ENCODE results near the gene IFNA13. TPM values are rescaled to one million over a fixed set of nuclear protein-coding genes. Genes with fewer than 3 reads are reported as not detected.
"Not testable (repeated sequence)": the region's sequence is repeated elsewhere in the genome, so short reads cannot be mapped to it uniquely, and the experiment has no call there.

IFNA13 gene
- total and polyA plus RNA-seq, 2 experiments from 2014 or later, result not detected

GRCh38 chr9:21381448-21382339 is 13.8 kb upstream of the IFNA13 start:
- H3K4me3 ChIP-seq, result no peak overlapping the region
- H3K27me3 Mint-ChIP-seq (ENCODE audit: insufficient read depth, low read depth, poor library complexity), result no peaks in the 10 kb centered on the region
- no peak overlapping the region; the same call in 1 of the 2 replicates for H3K4me2 ChIP-seq
- no peaks in the 10 kb centered on the region for H4K20me1 ChIP-seq (replicated peaks; ENCODE audit: insufficient read depth)
- ATAC-seq (peak; percentile 97), DNase-seq (ENCODE audit: low spot score) (peak; percentile 69)
- no peaks in the 10 kb centered on the region for H3K36me3 Mint-ChIP-seq (ENCODE audit: low read depth)
- H3K27me3 ChIP-seq (ENCODE audit: insufficient read depth), result no peaks in the 10 kb centered on the region
- no peaks in the 10 kb centered on the region for H3K36me3 ChIP-seq (ENCODE audit: insufficient read depth)
- H3K9me2 ChIP-seq (ENCODE audit: insufficient read depth), result no peaks in the 10 kb centered on the region
- no peak overlapping the region for H3K4me3 Mint-ChIP-seq
- H3K4me1 ChIP-seq (ENCODE audit: insufficient read depth), result 0 out of 2 replicates have a peak, but pooled peaks cover 8% of the 10 kb centered on the region
- no peaks in the 10 kb centered on the region for H3K79me2 ChIP-seq (replicated peaks; ENCODE audit: insufficient read depth)
- H2AFZ ChIP-seq, result no peak overlapping the region
- no peaks in the 10 kb centered on the region for H3K9me3 Mint-ChIP-seq
- TF ChIP-seq ZNF331 (CRISPR knock-in tag; IDR thresholded peaks at IDR 0.05; ENCODE audit: low read depth) (no peak), POLR2AphosphoS5 (IDR thresholded peaks at IDR 0.05; ENCODE audit: low read depth) (no peak), STAT1 (IDR thresholded peaks at IDR 0.05; ENCODE audit: unreplicated experiment) (no peak), EZH2 (IDR thresholded peaks at IDR 0.05; ENCODE audit: low read depth, unreplicated experiment) (no peak)
- TF ChIP-seq, protein P1, sequence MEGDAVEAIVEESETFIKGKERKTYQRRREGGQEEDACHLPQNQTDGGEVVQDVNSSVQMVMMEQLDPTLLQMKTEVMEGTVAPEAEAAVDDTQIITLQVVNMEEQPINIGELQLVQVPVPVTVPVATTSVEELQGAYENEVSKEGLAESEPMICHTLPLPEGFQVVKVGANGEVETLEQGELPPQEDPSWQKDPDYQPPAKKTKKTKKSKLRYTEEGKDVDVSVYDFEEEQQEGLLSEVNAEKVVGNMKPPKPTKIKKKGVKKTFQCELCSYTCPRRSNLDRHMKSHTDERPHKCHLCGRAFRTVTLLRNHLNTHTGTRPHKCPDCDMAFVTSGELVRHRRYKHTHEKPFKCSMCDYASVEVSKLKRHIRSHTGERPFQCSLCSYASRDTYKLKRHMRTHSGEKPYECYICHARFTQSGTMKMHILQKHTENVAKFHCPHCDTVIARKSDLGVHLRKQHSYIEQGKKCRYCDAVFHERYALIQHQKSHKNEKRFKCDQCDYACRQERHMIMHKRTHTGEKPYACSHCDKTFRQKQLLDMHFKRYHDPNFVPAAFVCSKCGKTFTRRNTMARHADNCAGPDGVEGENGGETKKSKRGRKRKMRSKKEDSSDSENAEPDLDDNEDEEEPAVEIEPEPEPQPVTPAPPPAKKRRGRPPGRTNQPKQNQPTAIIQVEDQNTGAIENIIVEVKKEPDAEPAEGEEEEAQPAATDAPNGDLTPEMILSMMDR (conservative IDR thresholded peaks at IDR 0.05; ENCODE audit: low read depth in 2 of 2), result no peak
- H3K4me1 Mint-ChIP-seq, result peaks cover 18% of the 10 kb centered on the region; the same call in 2 of the 3 replicates
- peak overlapping the region; percentile 47; the same call in 1 of the 2 replicates for H3K27ac ChIP-seq (ENCODE audit: low read depth)
- H3F3A ChIP-seq (replicated peaks; ENCODE audit: low read depth), result no peaks in the 10 kb centered on the region
- H3K27ac Mint-ChIP-seq, result no peak overlapping the region

DNA sequence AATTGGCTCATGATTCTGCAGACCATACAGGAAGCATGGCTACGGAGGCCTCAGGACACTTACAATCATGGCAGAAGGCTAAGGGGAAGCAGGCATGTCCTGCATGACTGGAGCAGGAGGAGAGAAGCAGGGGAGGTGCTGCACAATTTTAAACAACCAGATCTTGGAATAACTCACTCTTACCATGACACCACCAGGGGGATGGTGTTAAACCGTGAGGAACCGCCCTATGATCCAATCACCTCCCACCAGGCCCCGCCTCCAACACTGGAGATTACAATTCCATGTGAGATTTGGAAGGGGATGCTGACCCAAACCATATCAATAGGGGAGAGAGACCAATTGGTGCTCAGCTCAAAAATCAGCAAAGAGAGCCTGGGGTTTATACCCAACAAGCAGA is 3.6 kb upstream of the IFNA13 start:
- H3K4me3 Mint-ChIP-seq; H3K27ac Mint-ChIP-seq; H3K27me3 ChIP-seq (ENCODE audit: insufficient read depth); H3K4me3 ChIP-seq; H3K4me2 ChIP-seq; H3F3A ChIP-seq (replicated peaks; ENCODE audit: low read depth); H3K9me3 Mint-ChIP-seq; H3K4me1 Mint-ChIP-seq; H3K9me2 ChIP-seq (ENCODE audit: insufficient read depth); H3K27me3 Mint-ChIP-seq (ENCODE audit: insufficient read depth, low read depth, poor library complexity); H3K36me3 ChIP-seq (ENCODE audit: insufficient read depth); H3K79me2 ChIP-seq (replicated peaks; ENCODE audit: insufficient read depth); H3K4me1 ChIP-seq (ENCODE audit: insufficient read depth); H4K20me1 ChIP-seq (replicated peaks; ENCODE audit: insufficient read depth); H3K36me3 Mint-ChIP-seq (ENCODE audit: low read depth); H2AFZ ChIP-seq; H3K27ac ChIP-seq (ENCODE audit: low read depth); DNase-seq (ENCODE audit: low spot score): not testable (repeated sequence)
- peak; percentile 58 for ATAC-seq

DNA sequence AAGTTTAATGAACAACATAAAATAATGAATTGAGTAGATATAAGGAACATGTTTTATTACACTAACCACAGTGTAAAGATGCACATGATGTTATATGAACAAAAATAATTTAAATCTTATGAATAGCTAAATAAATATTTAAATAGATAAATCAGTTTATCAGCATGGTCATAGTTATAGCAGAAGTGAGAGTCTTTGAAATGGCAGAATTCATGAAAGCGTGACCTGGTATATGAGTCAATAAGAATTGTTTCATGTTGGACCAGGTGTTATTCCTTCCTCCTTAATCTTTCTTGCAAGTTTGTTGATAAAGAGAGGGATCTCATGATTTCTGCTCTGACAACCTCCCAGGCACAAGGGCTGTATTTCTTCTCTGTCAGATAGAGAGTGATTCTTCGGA is 688 bp downstream of the IFNA13 start:
- not testable (repeated sequence) for H3K4me2 ChIP-seq; H3F3A ChIP-seq (replicated peaks; ENCODE audit: low read depth); H3K27me3 ChIP-seq (ENCODE audit: insufficient read depth); H3K79me2 ChIP-seq (replicated peaks; ENCODE audit: insufficient read depth); H3K27me3 Mint-ChIP-seq (ENCODE audit: insufficient read depth, low read depth, poor library complexity); H3K36me3 Mint-ChIP-seq (ENCODE audit: low read depth); DNase-seq (ENCODE audit: low spot score); H2AFZ ChIP-seq; H3K27ac Mint-ChIP-seq; ATAC-seq; H3K4me1 ChIP-seq (ENCODE audit: insufficient read depth); H3K9me3 Mint-ChIP-seq; H3K9me2 ChIP-seq (ENCODE audit: insufficient read depth); H4K20me1 ChIP-seq (replicated peaks; ENCODE audit: insufficient read depth); H3K4me1 Mint-ChIP-seq; H3K4me3 Mint-ChIP-seq; H3K27ac ChIP-seq (ENCODE audit: low read depth); H3K36me3 ChIP-seq (ENCODE audit: insufficient read depth); H3K4me3 ChIP-seq
